Choroid plexus epithelial cell (primary cell): Measurements from ENCODE around the gene NRXN3.

ENCODE experiments used
- DNase-seq: peaks from one replicate; pipeline ENCODE4 v3.0.0-alpha.2; 2010; ENCODE audit warnings: low read depth
- H3K4me3 ChIP-seq: 2 replicates; pipeline ENCODE4 v1.5.1; 2011; ENCODE audit warnings: low read depth, mild to moderate bottlenecking, control low read depth, low read length, moderate library complexity
- TF ChIP-seq, protein P1 (sequence below): conservative IDR thresholded peaks from 2 replicates; pipeline ENCODE4 v1.5.1; 2011; ENCODE audit warnings: low read depth, mild to moderate bottlenecking, control low read depth, inconsistent platforms, low read length, moderate library complexity

The NRXN3 gene

DNA sequence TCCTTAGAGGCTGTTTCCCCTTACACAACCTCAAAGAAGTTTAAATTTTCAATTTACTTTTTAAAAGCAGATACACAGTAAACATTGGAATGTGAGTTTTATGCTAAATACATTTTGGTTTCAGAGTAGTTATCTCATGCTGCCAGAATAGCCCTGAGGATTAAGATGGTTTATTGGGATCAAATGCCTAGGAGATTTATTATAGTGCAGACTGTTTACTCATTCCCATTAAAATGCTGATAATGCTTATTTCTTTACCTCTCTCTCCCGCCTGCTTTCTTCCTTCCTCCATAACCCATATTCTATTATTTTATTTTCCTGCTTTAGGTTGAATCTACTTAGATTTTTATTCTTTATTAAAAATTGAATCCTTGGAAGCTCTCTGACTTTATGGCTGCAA, 1701.0 kb downstream of the NRXN3 start:
- TF ChIP-seq, protein P1, sequence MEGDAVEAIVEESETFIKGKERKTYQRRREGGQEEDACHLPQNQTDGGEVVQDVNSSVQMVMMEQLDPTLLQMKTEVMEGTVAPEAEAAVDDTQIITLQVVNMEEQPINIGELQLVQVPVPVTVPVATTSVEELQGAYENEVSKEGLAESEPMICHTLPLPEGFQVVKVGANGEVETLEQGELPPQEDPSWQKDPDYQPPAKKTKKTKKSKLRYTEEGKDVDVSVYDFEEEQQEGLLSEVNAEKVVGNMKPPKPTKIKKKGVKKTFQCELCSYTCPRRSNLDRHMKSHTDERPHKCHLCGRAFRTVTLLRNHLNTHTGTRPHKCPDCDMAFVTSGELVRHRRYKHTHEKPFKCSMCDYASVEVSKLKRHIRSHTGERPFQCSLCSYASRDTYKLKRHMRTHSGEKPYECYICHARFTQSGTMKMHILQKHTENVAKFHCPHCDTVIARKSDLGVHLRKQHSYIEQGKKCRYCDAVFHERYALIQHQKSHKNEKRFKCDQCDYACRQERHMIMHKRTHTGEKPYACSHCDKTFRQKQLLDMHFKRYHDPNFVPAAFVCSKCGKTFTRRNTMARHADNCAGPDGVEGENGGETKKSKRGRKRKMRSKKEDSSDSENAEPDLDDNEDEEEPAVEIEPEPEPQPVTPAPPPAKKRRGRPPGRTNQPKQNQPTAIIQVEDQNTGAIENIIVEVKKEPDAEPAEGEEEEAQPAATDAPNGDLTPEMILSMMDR = no peak
- DNase-seq = no peak
- H3K4me3 ChIP-seq = no peak overlapping the region

DNA sequence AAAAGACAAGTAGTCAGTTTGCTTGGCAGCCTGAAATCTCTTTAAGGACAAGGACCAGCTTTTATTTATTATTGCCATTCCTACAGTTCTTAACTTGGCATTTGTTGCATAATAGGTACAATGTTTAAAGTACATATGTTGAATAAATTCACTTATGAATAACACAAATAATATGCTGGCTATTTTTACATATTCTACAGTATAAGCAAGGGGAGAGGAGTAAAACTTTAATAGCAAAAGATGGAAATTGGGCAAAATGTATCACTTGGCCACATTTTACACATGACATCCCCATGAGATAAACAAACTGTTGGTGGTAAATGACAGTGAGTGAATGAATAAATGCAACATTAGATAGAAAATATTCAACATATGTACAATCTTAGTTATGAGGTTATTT, 1708.1 kb downstream of the NRXN3 start:
- TF ChIP-seq, protein P1 = no peak
- H3K4me3 ChIP-seq = no peak overlapping the region
- no peak for DNase-seq

DNA sequence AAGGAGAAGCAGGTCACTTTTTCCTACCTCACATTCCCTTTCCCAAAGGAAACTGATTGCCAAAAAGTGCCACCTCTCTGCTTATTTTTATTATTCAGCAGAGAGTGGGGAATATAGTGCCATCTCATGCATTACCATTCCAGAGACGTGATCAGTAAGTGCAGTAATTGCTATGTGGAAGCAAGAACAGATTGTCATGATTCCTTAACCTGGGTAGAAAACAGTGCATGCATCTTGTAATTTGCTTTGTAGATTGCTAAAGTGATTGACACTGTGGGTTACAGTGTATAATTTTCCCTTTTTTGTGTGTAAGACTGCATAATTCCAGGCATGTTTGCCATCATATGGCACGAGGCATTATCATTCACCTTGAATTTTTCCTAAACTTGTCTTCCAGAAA, 1708.6 kb downstream of the NRXN3 start:
- H3K4me3 ChIP-seq = no peak overlapping the region
- DNase-seq = no peak
- TF ChIP-seq, protein P1 = no peak

DNA sequence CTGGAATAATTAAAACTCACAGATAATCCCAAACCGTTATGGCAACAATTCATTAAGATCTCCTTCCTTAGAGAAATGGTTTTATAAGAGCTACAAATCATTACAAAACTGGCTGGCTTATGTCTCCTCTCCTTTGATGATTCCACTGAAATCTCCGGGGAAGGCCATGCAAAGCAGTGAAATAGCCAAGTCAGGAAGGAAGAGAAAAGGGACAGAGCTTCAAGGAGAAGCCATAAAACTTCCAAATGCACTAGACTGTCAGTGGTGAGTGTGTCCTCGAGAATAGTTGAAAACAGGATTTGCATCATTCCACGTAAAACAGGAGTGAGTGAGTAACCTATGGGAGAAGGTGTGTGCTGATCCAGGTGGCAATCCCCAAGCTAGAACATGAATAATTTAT, 1711.1 kb downstream of the NRXN3 start:
- TF ChIP-seq, protein P1 = no peak
- DNase-seq = no peak
- no peak overlapping the region for H3K4me3 ChIP-seq

GRCh38 chr14:79890527-79890926, 1720.4 kb downstream of the NRXN3 start:
- DNase-seq = no peak
- TF ChIP-seq, protein P1 = no peak
- no peak overlapping the region for H3K4me3 ChIP-seq

DNA sequence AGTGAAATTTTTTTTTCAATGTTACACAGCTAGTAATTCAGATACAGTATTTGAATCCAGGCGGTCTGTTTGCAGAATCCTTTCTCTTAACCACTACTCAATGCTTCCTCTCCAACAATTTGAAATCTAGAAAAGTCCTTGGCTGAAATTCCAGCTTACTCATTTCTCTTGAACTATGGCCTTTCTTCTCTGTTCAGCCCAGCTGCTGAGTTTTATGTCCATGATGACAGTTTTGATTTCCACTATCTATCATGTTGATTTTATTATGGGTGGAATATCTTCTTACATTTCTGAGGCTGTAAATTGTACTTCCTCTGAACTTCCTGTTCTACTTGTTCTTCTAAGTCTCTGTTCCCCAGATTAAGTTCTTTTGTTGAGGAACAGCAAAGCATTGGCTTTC, 1725.8 kb downstream of the NRXN3 start:
- no peak overlapping the region for H3K4me3 ChIP-seq
- TF ChIP-seq, protein P1 = no peak
- peak; percentile 78 for DNase-seq

GRCh38 chr14:79899610-79900009, 1729.4 kb downstream of the NRXN3 start:
- TF ChIP-seq, protein P1 = no peak
- no peak overlapping the region for H3K4me3 ChIP-seq
- DNase-seq = no peak
